Medulla oblongata (tissue), 1 donor: Measurements from ENCODE around the gene SARM1.
"Not testable (repeated sequence)": the region's sequence is repeated elsewhere in the genome, so short reads cannot be mapped to it uniquely, and the experiment has no call there.

Source experiments
- DNase-seq: peaks from one replicate; pipeline ENCODE4 v3.0.0-alpha.2; 2015; ENCODE audit errors: extremely low spot score

SARM1 gene

DNA sequence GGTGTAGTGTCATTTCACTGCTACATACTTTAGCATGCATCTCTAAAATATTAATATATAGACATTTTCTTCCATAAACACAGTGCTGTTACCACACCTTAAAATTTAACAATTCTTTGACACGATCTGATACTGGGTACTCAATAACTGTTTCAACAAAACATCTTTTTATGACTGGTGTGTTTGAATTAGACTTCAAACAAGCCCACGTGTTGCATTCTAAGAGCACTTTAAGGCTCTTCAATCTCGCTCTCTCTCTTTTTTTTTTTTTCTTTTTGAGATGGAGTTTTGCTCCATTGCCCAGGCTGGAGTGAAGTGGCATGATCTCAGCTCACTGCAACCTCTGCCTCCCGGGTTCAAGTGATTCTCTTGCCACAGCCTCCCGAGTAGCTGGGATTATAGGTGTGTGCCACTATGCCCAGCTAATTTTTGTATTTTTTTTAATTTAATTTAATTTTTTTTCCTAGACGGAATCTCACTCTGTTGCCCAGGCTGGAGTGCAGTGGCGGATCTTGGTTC is 50.4 kb downstream of the SARM1 start:
- no peak for DNase-seq

DNA sequence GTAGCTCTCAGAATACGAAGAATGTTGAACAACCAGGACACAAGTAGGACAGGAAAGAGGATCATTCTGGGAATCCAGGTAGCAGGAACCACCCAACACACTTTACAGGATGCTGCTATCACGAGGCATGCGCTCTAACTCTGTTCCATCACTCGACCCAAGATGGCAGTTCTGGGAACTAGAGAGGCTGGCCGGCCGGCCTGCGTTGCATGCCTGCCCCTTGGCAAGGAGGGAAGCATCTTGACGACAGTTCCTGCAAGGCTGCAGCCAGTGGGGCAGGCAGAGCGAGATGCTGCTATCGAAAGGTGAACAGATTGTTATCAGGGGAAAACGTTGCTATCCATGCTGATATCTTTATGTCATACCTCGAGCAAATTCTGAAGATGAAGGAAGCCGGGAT is 53.7 kb downstream of the SARM1 start:
- DNase-seq = no peak

GRCh38 chr17:28426081-28426519 is 54.6 kb downstream of the SARM1 start:
- no peak for DNase-seq

DNA sequence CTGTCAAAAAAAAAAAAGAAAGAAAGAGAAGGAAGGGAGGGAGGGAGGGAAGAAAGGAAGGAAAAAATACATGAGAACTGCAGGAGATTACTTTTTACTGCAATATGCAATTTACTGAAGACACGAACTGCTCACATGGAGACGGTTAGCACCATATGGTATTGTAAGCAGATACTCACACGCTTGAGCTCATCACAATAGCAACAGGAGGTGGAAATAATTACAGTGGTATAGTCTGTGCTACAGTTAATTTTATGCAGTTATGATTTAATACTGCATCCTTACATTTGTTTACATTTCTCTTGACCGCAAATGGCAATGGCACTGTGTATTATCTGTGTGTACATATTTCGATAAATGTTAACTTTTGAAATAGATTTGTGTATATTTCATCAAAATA is 55.9 kb downstream of the SARM1 start:
- no peak for DNase-seq

DNA sequence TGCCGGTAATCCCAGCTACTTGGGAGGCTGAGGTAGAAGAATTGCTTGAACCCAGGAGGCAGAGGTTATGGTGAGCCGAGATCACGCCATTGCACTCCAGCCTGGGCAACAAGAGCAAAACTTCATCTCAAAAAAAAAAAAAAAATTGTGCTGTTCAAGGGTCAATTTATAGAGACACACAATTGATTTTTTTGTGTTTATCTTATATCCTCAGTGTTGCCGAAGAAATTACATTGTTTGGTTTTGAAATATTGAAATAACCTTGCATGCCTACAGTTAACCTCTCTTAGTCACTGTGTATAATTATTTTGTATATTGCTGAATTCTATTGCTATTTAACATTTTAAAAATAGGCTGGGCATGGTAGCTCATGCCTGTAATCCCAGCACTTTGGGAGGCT is 56.5 kb downstream of the SARM1 start:
- DNase-seq = not testable (repeated sequence)

DNA sequence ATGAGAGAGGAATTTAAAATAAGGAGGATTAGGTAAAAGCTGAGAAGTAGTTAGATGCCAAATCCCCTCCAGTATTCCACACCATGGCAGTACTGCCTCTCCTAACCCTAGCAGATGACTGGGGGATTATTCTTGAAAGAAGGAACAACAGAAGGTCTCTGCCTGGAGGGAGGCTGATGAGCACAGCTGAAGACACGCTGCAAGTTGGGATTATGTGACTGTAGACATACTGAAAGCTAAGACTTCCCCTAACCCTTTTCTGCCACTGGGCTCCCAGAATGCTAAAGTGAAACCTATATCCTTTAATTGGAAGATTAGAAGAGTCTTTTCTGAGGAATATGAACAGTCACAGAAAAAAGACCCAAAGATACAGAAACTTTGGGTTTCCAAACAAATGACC is 62.2 kb downstream of the SARM1 start:
- no peak for DNase-seq

DNA sequence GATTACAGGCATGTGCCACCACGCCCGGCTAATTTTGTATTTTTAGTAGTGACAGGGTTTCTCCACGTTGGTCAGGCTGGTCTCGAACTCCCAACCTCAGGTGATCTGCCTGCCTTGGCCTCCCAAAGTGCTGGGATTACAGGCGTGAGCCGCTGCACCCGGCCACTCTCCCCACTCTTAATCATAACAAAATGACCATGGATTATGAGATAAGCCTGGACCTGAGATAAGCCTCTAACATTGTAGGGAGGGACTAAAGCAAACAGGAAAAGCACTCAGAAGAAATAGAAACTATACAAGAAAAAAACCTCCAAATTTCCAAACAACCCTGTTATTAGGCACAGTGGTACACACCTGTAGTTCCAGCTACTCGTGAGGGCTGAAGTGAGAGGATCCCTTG is 62.8 kb downstream of the SARM1 start:
- not testable (repeated sequence) for DNase-seq

- DNase-seq = no peak
Observed at GRCh38 chr17:28443901-28444638, 72.6 kb downstream of the SARM1 start.

DNA sequence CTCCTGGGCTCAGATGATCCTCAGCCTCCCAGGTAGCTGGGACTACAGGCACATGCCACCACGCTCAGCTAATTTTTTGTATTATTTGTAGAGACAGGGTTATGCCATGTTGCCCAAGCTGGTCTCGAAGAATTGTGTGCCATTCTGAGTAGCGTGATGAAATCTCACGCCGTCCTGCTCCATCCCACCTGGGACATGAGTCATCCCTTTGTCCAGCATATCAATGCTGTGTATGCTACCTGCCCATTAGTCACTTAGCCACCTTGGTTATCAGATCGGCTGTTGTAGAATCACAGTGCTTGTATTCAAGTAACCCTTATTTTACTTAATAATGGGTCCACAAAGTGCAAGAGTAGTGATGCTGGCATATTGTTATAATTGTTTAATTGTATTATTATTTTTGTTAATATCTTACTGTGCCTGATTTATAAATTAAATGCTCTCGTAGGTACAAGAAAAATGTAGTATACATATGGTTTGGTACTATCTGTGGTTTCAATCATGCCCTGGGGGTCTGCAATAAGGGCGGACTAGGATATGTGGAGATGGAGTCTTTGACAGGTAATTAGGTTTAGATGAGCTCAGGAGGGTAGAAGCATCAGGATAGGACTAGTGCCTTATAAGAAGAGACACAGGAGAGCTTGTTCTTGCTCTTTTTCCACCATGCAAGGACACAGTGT is 75.4 kb downstream of the SARM1 start:
- no peak for DNase-seq

DNA sequence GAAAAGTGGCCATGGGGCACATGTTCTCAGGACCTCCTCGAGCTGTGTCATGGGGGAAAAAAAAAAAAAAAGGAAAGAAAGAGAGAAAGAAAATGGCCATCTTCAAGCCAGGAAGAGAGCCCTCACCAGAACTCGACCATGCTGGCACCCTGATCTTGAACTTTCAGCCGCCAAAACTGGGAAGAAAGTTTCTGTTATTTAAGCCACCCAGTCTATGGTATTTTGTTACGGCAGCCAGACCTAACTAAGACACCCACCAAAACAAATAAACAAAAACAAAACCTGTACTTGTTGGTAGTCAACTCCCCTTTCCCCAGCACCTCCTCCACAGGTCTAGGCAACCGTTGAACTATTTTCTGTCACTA is 75.9 kb downstream of the SARM1 start:
- no peak for DNase-seq

DNA sequence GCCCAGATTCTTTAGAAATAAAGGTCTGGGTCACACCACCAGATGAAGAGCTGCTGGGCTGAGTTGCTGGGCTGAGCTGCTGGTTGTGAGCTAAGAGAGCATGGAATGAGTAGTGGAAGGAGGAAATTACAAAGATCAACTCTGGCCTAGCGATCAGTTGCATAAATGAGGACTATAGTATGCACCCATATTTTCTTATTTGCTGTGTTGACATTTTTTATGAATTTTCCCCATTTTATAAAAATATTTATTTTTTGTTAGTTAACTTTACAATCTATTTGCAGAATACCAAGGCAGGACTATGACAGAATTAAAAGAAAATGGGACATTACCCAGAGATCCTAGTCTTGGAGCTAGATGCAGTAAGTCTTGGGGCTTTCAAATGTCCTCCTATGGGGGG is 78.4 kb downstream of the SARM1 start:
- DNase-seq = no peak
